Type B pancreatic cell (in vitro differentiated cells): Measurements from ENCODE around the gene PRSS56. TPM values are rescaled to one million over a fixed set of nuclear protein-coding genes. Genes with fewer than 3 reads are reported as not detected.

Source experiments
- DNase-seq: peaks from one replicate; pipeline ENCODE4 v3.0.0; 2021; ENCODE audit warnings: mixed read lengths; ENCODE audit not compliant: unreplicated experiment; ENCODE audit errors: extremely low spot score
- H3K27ac Mint-ChIP-seq: 2 replicates; pipeline ENCODE4 v1.8.0; 2021; ENCODE audit warnings: mild to moderate bottlenecking, mixed read lengths
- H3K27me3 Mint-ChIP-seq: 2 replicates; pipeline ENCODE4 v1.8.0; 2021; ENCODE audit warnings: mixed read lengths
- H3K36me3 Mint-ChIP-seq: 2 replicates; pipeline ENCODE4 v1.8.0; 2021; ENCODE audit warnings: mixed read lengths
- H3K4me1 Mint-ChIP-seq: one replicate; pipeline ENCODE4 v1.8.0; 2021; ENCODE audit warnings: mixed read lengths; ENCODE audit not compliant: unreplicated experiment
- H3K4me3 Mint-ChIP-seq: 2 replicates; pipeline ENCODE4 v1.8.0; 2021; ENCODE audit warnings: mild to moderate bottlenecking, mixed read lengths
- H3K9me3 Mint-ChIP-seq: 2 replicates; pipeline ENCODE4 v1.8.0; 2021; ENCODE audit warnings: mixed read lengths
- CTCF ChIP-seq: fragments of 200-600 bp; sonication (generic); conservative IDR thresholded peaks from 2 replicates; pipeline ENCODE4 v1.5.0; 2021; ENCODE audit warnings: antibody characterized with exemption, mild to moderate bottlenecking
- total RNA-seq: library from RNA; stranded (reverse); gene quantifications from 2 replicates; pipeline ENCODE4 v1.2.1, GENCODE V29; 2021; ENCODE audit warnings: low replicate concordance

PRSS56 gene
- total RNA-seq, 1 donor from 2014 or later = 0.34 TPM

- H3K4me3 Mint-ChIP-seq = no peak overlapping the region
- H3K27me3 Mint-ChIP-seq = peaks cover 4% of the 10 kb centered on the region
- no peaks in the 10 kb centered on the region for H3K9me3 Mint-ChIP-seq
- DNase-seq = no peak
- H3K4me1 Mint-ChIP-seq = peaks cover 17% of the 10 kb centered on the region
- H3K36me3 Mint-ChIP-seq = no peaks in the 10 kb centered on the region
- peak; percentile 51 for TF ChIP-seq CTCF
- H3K27ac Mint-ChIP-seq = no peak overlapping the region
Observed at GRCh38 chr2:232537079-232537478, 16.9 kb downstream of the PRSS56 start.

- no peak for TF ChIP-seq CTCF
- H3K27ac Mint-ChIP-seq = no peak overlapping the region
- H3K9me3 Mint-ChIP-seq = no peaks in the 10 kb centered on the region
- no peak for DNase-seq
- H3K27me3 Mint-ChIP-seq = peaks cover 4% of the 10 kb centered on the region
- peaks cover 17% of the 10 kb centered on the region for H3K4me1 Mint-ChIP-seq
- no peak overlapping the region for H3K4me3 Mint-ChIP-seq
- no peaks in the 10 kb centered on the region for H3K36me3 Mint-ChIP-seq
Observed at GRCh38 chr2:232537499-232537898, 17.3 kb downstream of the PRSS56 start.

GRCh38 chr2:232538671-232539070 lies 18.5 kb downstream of the PRSS56 start:
- Mint-ChIP-seq H3K27ac (no peak overlapping the region), H3K4me3 (peak overlapping the region; percentile 11), H3K9me3 (no peaks in the 10 kb centered on the region), H3K4me1 (peaks cover 17% of the 10 kb centered on the region), H3K36me3 (no peaks in the 10 kb centered on the region), H3K27me3 (peaks cover 4% of the 10 kb centered on the region)
- peak; percentile 50 for DNase-seq
- no peak for TF ChIP-seq CTCF

- DNase-seq = peak; percentile 67
- Mint-ChIP-seq H3K4me1 (peaks cover 12% of the 10 kb centered on the region), H3K27me3 (peaks cover 4% of the 10 kb centered on the region), H3K4me3 (peak within 1 kb of the TSS; percentile 11), H3K36me3 (no peaks in the 10 kb centered on the region), H3K9me3 (no peaks in the 10 kb centered on the region), H3K27ac (no peak within 1 kb of the TSS)
- no peak for TF ChIP-seq CTCF
Observed at GRCh38 chr2:232539298-232540231, 19.4 kb downstream of the PRSS56 start, which contains the start of gene CHRNG. Gene CHRNG, plus strand, starts transcription at chr2:232539692. Its CDS starts 56 bp downstream, at chr2:232539748.

GRCh38 chr2:232540441-232541041 lies 20.4 kb downstream of the PRSS56 start:
- TF ChIP-seq CTCF = no peak
- H3K9me3 Mint-ChIP-seq = no peaks in the 10 kb centered on the region
- DNase-seq = peak; percentile 70
- peaks cover 12% of the 10 kb centered on the region for H3K4me1 Mint-ChIP-seq
- H3K27me3 Mint-ChIP-seq = peaks cover 4% of the 10 kb centered on the region
- no peak overlapping the region for H3K4me3 Mint-ChIP-seq
- H3K27ac Mint-ChIP-seq = no peak overlapping the region
- H3K36me3 Mint-ChIP-seq = no peaks in the 10 kb centered on the region
